TTC549 (cell line): ENCODE results near the gene ISYNA1.

Source experiments
- FAIRE-seq: peaks from 2 replicates; lab custom pipeline; 2012; peaks lifted over from hg19 to GRCh38; lab: Jason Lieb, UNC

The ISYNA1 gene

GRCh38 chr19:18443831-18444230, 5.9 kb upstream of the ISYNA1 start:
- no peak for FAIRE-seq

GRCh38 chr19:18443406-18443805, 5.5 kb upstream of the ISYNA1 start:
- FAIRE-seq: no peak

GRCh38 chr19:18442941-18443340, 5.0 kb upstream of the ISYNA1 start:
- FAIRE-seq: no peak

GRCh38 chr19:18441804-18442788, 4.2 kb upstream of the ISYNA1 start:
- no peak for FAIRE-seq

- no peak for FAIRE-seq
Measured at GRCh38 chr19:18440936-18441803, 3.2 kb upstream of the ISYNA1 start.

- no peak for FAIRE-seq
Measured at GRCh38 chr19:18440415-18440877, 2.5 kb upstream of the ISYNA1 start.

- FAIRE-seq: no peak
Measured at GRCh38 chr19:18439910-18440237, 1.9 kb upstream of the ISYNA1 start.

GRCh38 chr19:18439025-18439909, 1.3 kb upstream of the ISYNA1 start:
- no peak for FAIRE-seq

- no peak for FAIRE-seq
Measured at GRCh38 chr19:18438331-18439024, 545 bp upstream of the ISYNA1 start.

GRCh38 chr19:18436671-18437490, 1.1 kb downstream of the ISYNA1 start:
- peak; percentile 52 for FAIRE-seq

GRCh38 chr19:18435842-18436670, 1.9 kb downstream of the ISYNA1 start:
- no peak for FAIRE-seq

- no peak for FAIRE-seq
Measured at GRCh38 chr19:18435178-18435841, 2.6 kb downstream of the ISYNA1 start.

- FAIRE-seq: no peak
Measured at GRCh38 chr19:18434411-18435175, 3.3 kb downstream of the ISYNA1 start.

GRCh38 chr19:18433735-18434398, 4.1 kb downstream of the ISYNA1 start:
- peak; percentile 68 for FAIRE-seq

- no peak for FAIRE-seq
Measured at GRCh38 chr19:18433015-18433691, 4.8 kb downstream of the ISYNA1 start.

GRCh38 chr19:18432275-18433014, 5.5 kb downstream of the ISYNA1 start:
- FAIRE-seq: no peak
